K562 (cell line): Measurements from ENCODE around the gene CHERP. TPM values are rescaled to one million over a fixed set of nuclear protein-coding genes. Genes with fewer than 3 reads are reported as not detected.

ENCODE experiments used
- ATAC-seq: fragments of 200-7000 bp; cut with Tn5 transposase; 3 replicates; pipeline ENCODE4 v1.9.1; 2020; ENCODE audit warnings: moderate library complexity
- BruUV-seq: library from RNA; stranded (reverse); fragments of 400-500 nt; replicated peaks from 2 replicates; lab custom pipeline; 2021; lab: Mats Ljungman, UMichigan
- CTCF ChIA-PET: fragments of 300-600 bp; formaldehyde crosslinking; extraction: SDS; loops from one replicate; lab custom pipeline; 2021; ENCODE audit warnings: low intra/inter-chr PET ratio; lab: Yijun Ruan, JAX
- POLR2A ChIA-PET: fragments of 300-600, 350-650 bp; sonication (Branson Sonifier 250); formaldehyde crosslinking; extraction: SDS; loops from one replicate; lab custom pipeline; 2021; ENCODE audit warnings: antibody characterized with exemption, inconsistent platforms; lab: Yijun Ruan, JAX
- DNase-seq, 4 experiments: peaks; one replicate each; pipeline versions ENCODE4 v3.0.0 to v3.0.0-alpha.2; 2011 to 2018; ENCODE audit warnings: low spot score in 3 of 4, mixed read lengths in 3 of 4; ENCODE audit errors: extremely low read depth in 1 of 4
- FAIRE-seq: peaks from 2 replicates; lab custom pipeline; 2011; peaks lifted over from hg19 to GRCh38; lab: Jason Lieb, UNC
- H2AFZ ChIP-seq: 2 replicates; pipeline ENCODE4 v1.6.0; 2011; ENCODE audit warnings: low read depth, low read length, control low read depth, inconsistent platforms
- H3K27ac ChIP-seq: fragments of 200-600 bp; 3 replicates; pipeline ENCODE4 v1.8.0; 2011; ENCODE audit warnings: low read depth, mild to moderate bottlenecking, control low read depth, inconsistent platforms, low read length, moderate library complexity, mixed read lengths; ENCODE audit errors: extremely low read depth
- H3K27me3 ChIP-seq, 2 experiments: fragments of 300-600 bp in 1 of 2; 2 replicates in 1 of 2; 3 replicates in 1 of 2; pipeline versions ENCODE4 v1.6.0 to v1.8.0; 2011; ENCODE audit warnings: inconsistent platforms in 2 of 2, low read length in 2 of 2, mild to moderate bottlenecking in 1 of 2, mixed read lengths in 1 of 2, moderate library complexity in 1 of 2; ENCODE audit not compliant: control insufficient read depth in 2 of 2, insufficient read depth in 2 of 2
- H3K36me3 ChIP-seq: fragments of 300-600 bp; 3 replicates; pipeline ENCODE4 v1.8.0; 2011; ENCODE audit warnings: mild to moderate bottlenecking, low read length, inconsistent platforms; ENCODE audit not compliant: control insufficient read depth, insufficient read depth
- H3K4me1 ChIP-seq, 2 experiments: fragments of 200-600 bp in 1 of 2; replicated peaks in 1 of 2; 2 replicates in 1 of 2; 3 replicates in 1 of 2; pipeline versions ENCODE4 v1.5.1 to v1.8.0; 2011; ENCODE audit warnings: inconsistent platforms in 2 of 2, low read length in 2 of 2, mild to moderate bottlenecking in 1 of 2, mixed read lengths in 1 of 2, moderate library complexity in 1 of 2; ENCODE audit not compliant: control insufficient read depth in 2 of 2, insufficient read depth in 2 of 2
- H3K4me2 ChIP-seq: 2 replicates; pipeline ENCODE4 v1.6.1; 2011; ENCODE audit warnings: low read length, control low read depth, inconsistent platforms, mixed read lengths; ENCODE audit not compliant: insufficient read depth
- H3K4me3 ChIP-seq: fragments of 200-600 bp; sonication (generic), shearing (Covaris generic); 2 replicates; pipeline ENCODE4 v1.5.1; 2016; ENCODE audit warnings: control low read depth, inconsistent platforms
- H3K79me2 ChIP-seq: fragments of 200-600 bp; 3 replicates; pipeline ENCODE4 v1.8.0; 2011; ENCODE audit warnings: low read length, inconsistent platforms; ENCODE audit not compliant: control insufficient read depth, insufficient read depth
- H3K9ac ChIP-seq, 2 experiments: 2 replicates each; pipeline versions ENCODE4 v1.6.0 to v1.6.1; 2011; ENCODE audit warnings: low read depth in 2 of 2, low read length in 2 of 2, control low read depth in 1 of 2, inconsistent platforms in 1 of 2, mild to moderate bottlenecking in 1 of 2, mixed read lengths in 1 of 2; ENCODE audit not compliant: insufficient read depth in 1 of 2
- H3K9me1 ChIP-seq: one replicate; pipeline ENCODE4 v1.6.0; 2011; ENCODE audit warnings: inconsistent platforms, mild to moderate bottlenecking, low read length, moderate library complexity; ENCODE audit not compliant: control insufficient read depth, insufficient read depth
- H3K9me3 ChIP-seq: replicated peaks from 2 replicates; pipeline ENCODE4 v1.5.1; 2011; ENCODE audit warnings: low read depth, low read length, inconsistent platforms; ENCODE audit not compliant: control insufficient read depth, insufficient read depth
- H4K20me1 ChIP-seq: replicated peaks from 2 replicates; pipeline ENCODE4 v1.6.1; 2011; ENCODE audit warnings: low read length, inconsistent platforms, mixed read lengths; ENCODE audit not compliant: control insufficient read depth, insufficient read depth
- BACH1 ChIP-seq: fragments of 200-800 bp; sonication (Bioruptor generic); IDR thresholded peaks from 2 replicates; pipeline ENCODE4 v1.6.1; 2016; ENCODE audit warnings: missing genetic modification characterization, missing compliant biosample characterization
- CBFA2T2 ChIP-seq: fragments of 450-650 bp; conservative IDR thresholded peaks from 2 replicates; pipeline ENCODE4 v1.6.1; 2017; ENCODE audit warnings: mild to moderate bottlenecking
- CHCHD3 ChIP-seq: fragments of 250-450 bp; sonication (Bioruptor Pico); IDR thresholded peaks from 2 replicates; pipeline ENCODE4 v2.1.2; 2022; ENCODE audit warnings: mild to moderate bottlenecking
- ETV5 ChIP-seq: sonication (generic); formaldehyde crosslinking; IDR thresholded peaks from 2 replicates; pipeline ENCODE4 v1.4.0; 2020; ENCODE audit warnings: low read depth, mild to moderate bottlenecking, missing genetic modification reagents
- FOXK2 ChIP-seq, 2 experiments: fragments of 450-650 bp; IDR thresholded peaks in 1 of 2; conservative IDR thresholded peaks in 1 of 2; 2 replicates each; pipeline ENCODE4 v1.6.1; 2016; ENCODE audit warnings: low read depth in 2 of 2, mild to moderate bottlenecking in 1 of 2
- KLF13 ChIP-seq: fragments of 450-650 bp; IDR thresholded peaks from 2 replicates; pipeline ENCODE4 v1.6.1; 2016; ENCODE audit warnings: missing genetic modification characterization, low read depth, mild to moderate bottlenecking, missing compliant biosample characterization, moderate library complexity, borderline replicate concordance
- SMARCA5 ChIP-seq: fragments of 450-650 bp; IDR thresholded peaks from 2 replicates; pipeline ENCODE4 v1.6.1; 2016
- U2AF2 ChIP-seq: fragments of 200-400 bp; formaldehyde crosslinking; optimal IDR thresholded peaks from 2 replicates; pipeline ENCODE3; 2017; ENCODE audit warnings: low read depth, mild to moderate bottlenecking, low read length
- ZBTB17 ChIP-seq: fragments of 450-650 bp; formaldehyde crosslinking; IDR thresholded peaks from 2 replicates; pipeline ENCODE4 v1.4.0; 2020; ENCODE audit warnings: mild to moderate bottlenecking
- ZFP30 ChIP-seq: fragments of 250-450 bp; sonication (Bioruptor Pico); IDR thresholded peaks from 2 replicates; pipeline ENCODE4 v1.8.0; 2022; ENCODE audit warnings: moderate library complexity, mild to moderate bottlenecking, inconsistent platforms, borderline replicate concordance
- ZNF134 ChIP-seq: fragments of 250-450 bp; sonication (Bioruptor Pico); conservative IDR thresholded peaks from 2 replicates; pipeline ENCODE4 v1.4.0; 2020
- ZNF224 ChIP-seq: sonication (generic); formaldehyde crosslinking; IDR thresholded peaks from 2 replicates; pipeline ENCODE4 v1.8.0; 2022; ENCODE audit warnings: mild to moderate bottlenecking, missing genetic modification reagents
- WGBS: fragments of 100-300 bp; shearing (Covaris generic); methylation state at CpG from one replicate; pipeline ENCODE4 v1.1.6; 2016; ENCODE audit warnings: low coverage, mixed read lengths; ENCODE audit not compliant: insufficient coverage; ENCODE audit errors: missing lambda C conversion rate; 5-methylcytosine and 5-hydroxymethylcytosine counted together
- in situ Hi-C: fragments of 300-500 bp; cut with MboI; formaldehyde crosslinking; loops from 4 replicates; pipeline ENCODE4 v1.15.0; 2018; ENCODE audit warnings: inconsistent platforms, mixed read lengths
- intact Hi-C: fragments of 100-400 bp; cut with micrococcal nuclease; formaldehyde crosslinking; loops from 2 replicates; pipeline ENCODE4 v1.14.2; 2022
- polyA plus RNA-seq, 8 experiments: library from polyadenylated mRNA; depleted of rRNA in 4 of 8; stranded (reverse) in 5 of 8; unstranded in 3 of 8; fragments of >200 nt; fragmentation: Nextera tagmentation in 2 of 8; fragmentation: Illumina TruSeq in 1 of 8; extraction: Ambion mirVana in 2 of 8; extraction: Trizol in 1 of 8; gene quantifications; 2 replicates each; pipeline versions ENCODE4 v1.2.1 to v1.2.3, GENCODE V29; 2011 to 2014; ENCODE audit warnings: inconsistent platforms in 1 of 8, missing spikeins in 1 of 8
- total RNA-seq, 7 experiments: library from RNA; depleted of rRNA in 6 of 7; stranded (reverse); fragments of >200 nt in 6 of 7; fragmentation: Illumina TruSeq in 2 of 7; extraction: Trizol in 2 of 7; gene quantifications; 2 replicates each; pipeline versions ENCODE4 v1.2.1 to v1.2.3, GENCODE V29; 2011 to 2021; ENCODE audit warnings: low replicate concordance in 1 of 7

Gene CHERP
- total and polyA plus RNA-seq, 9 of the 15 experiments (the other 6 are each of a cell fraction or from before 2014, with no cell fraction given) = 0.60 to 85.1 (median 7.8) TPM

DNA sequence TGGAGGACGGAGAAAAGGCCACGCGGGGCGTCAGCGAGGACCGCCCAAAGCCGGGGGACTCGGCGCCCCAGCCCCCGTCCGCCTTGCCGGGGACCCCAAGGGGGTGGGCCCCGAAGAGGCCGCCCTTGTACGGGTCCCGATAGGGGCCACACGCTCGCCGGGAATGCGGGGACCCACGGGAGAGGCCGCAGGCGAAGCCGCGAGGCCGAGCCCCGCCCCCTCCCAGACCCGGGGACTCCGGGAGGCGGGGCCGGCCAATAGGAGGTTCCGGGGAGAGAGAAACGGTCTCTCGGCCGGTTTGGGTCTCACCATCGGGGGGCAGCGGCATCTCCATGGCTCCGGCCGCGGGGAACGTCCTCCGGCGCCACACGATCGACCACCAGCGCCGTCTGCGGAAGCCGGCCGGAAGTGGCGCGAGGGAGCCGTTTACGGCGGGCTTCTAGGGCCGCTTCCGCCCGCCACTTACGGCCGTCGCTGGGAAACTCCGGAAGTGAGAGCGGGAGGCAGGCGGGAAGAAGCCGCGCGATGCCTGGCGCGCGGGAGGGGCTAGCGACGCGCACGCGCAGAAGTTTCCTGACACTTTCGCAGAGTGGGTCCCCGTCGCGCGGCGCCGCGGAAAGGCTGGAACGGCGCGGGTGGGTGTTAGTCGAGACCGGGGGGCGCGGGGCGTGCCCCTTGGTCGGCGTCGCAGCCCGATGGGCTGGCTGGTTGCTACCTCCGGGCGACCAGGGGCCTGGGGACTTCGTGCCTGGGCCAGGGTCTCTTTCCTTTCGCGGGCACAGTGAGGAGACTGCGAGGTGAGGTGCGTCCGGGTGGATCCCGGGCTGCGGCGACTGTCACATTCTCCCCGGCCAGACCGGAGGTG, at the start of gene CHERP (continued):
- TF ChIP-seq ZBTB17 (CRISPR knock-in tag) (0 out of 2 replicates have a peak, but pooled peaks have one; percentile 40), ZNF134 (no peak), FOXK2 (conservative IDR thresholded peaks at IDR 0.05 in 1 of 2, IDR thresholded peaks at IDR 0.05 in 1 of 2; ENCODE audit: low read depth in 2 of 2) (no peak), SMARCA5 (no peak), ZFP30 (CRISPR knock-in tag) (no peak), CBFA2T2 (no peak), KLF13 (peak; percentile 80; the same call in 1 of the 2 replicates), U2AF2 (no peak)

DNA sequence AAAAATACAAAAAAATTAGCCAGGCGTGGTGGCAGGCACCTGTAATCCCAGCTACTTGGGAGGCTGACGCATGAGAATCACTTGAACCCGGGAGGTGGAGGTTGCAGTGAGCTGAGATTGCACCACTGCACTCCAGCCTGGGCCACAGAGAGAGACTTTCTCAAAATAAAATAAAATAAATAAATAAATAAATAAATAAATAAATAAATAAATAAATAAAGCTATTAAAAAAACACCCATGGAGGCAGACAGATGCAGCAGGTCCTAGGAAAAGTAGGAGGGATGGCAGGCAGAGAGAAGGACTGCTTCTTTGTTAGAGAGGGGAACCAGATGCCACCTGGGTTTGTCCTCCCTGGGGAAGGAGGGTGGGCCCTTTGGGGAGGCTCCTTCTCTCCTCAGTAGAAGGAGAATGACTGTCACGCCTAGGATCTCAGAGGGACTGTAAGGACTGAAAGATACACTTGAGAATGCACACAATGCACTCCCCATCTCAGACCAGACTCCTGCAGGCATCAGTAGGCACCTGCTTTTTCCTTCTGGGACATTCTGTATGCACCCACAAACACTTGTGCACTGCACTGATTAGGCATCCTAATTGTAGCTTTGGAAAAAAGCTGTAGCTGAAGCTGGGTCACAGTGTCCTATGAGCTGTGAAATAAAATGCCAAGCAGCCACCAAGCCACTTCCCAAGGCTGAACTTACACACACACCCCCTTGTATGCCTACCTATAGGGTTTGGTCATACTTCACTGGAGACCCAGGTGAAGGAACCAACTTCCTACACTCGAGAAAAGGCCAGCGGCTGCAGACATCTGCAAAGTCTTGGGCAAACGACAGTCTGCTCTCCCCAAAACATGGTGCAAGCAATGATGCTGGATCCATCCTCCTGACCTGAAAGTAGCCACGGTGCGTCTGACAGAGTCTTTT, 48.9 kb upstream of the CHERP start:
- no peak overlapping the region for H3K4me2 ChIP-seq
- peak; percentile 49 for FAIRE-seq

More for the DNA sequence above, 48.9 kb upstream of the CHERP start:
- Histone ChIP-seq H3K9ac (no peak overlapping the region), H4K20me1 (peaks cover 80% of the 10 kb centered on the region), H3K79me2 (peaks cover 96% of the 10 kb centered on the region), H3K27me3 (no peaks in the 10 kb centered on the region), H2AFZ (no peak overlapping the region), H3K36me3 (peaks cover 8% of the 10 kb centered on the region; the same call in 2 of the 3 replicates), H3K9me1 (peaks cover 3% of the 10 kb centered on the region), H3K27ac (no peak overlapping the region), H3K9me3 (no peaks in the 10 kb centered on the region), H3K4me3 (no peak overlapping the region), H3K4me1 (peaks cover 36 to 58% of the 10 kb centered on the region in 2 experiments)
- ATAC-seq = no peak
- ChIA-PET CTCF (no interaction called here), POLR2A (interaction anchor here (0.6 to 1.5 kb wide), 5 partner anchors 8 to 814 kb away, joined by 3 to 7 read pairs (median 4); partner anchors contain the start of gene BST2)
- no TSS peak for BruUV-seq
- in situ Hi-C loops = no loop called here
- no peak for DNase-seq
- no peak for TF ChIP-seq ZNF224 (CRISPR knock-in tag)
- no peak for TF ChIP-seq BACH1 (tag)
- TF ChIP-seq CHCHD3 (CRISPR knock-in tag) = no peak
- no peak for TF ChIP-seq ETV5 (CRISPR knock-in tag)
- 72% methylated on average over 9 of the region's 9 CpGs for WGBS
- intact Hi-C loops = no loop called here
